Measurements from ENCODE around the gene IPO9.

- TF ChIP-seq CTCF (IDR thresholded peaks at IDR 0.05) (no peak), POLR2A (IDR thresholded peaks at IDR 0.05) (no peak), POLR2AphosphoS5 (IDR thresholded peaks at IDR 0.05) (no peak)
Observed at GRCh38 chr1:201808633-201808990, 20.3 kb upstream of the IPO9 start.

Measured in sigmoid colon (tissue), 4 donors.